NOMO-1 treated with dmso at 0.1 percent for 144 hours (cell line): ENCODE measurements around the gene TMEM215.

ENCODE experiments used
- DNase-seq: peaks from one replicate; lab custom pipeline; 2025; ENCODE audit not compliant: unreplicated experiment; lab: John Stamatoyannopoulos, UW

Gene TMEM215

DNA sequence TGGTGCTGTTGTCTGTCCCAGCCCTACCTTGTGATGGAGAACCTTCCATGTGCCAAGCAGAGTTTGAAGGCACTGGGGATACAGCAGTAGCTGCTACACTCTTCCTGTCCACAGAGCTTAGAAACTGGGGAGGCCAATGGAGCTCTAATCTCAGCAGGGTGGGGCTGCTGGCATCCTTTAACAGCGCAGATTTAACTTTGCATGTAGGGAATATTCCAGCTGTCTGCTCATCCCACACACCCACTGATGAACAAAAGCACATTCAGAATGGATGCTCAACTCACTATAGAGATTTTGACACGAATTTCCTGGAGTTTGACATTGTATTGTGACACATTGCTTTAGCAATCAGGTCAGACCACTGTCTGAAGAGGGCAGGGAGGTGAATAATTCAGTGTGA is 49.0 kb downstream of the TMEM215 start:
- DNase-seq = no peak
